HepG2 (cell line): Measurements from ENCODE around the gene HSPB7. TPM values are rescaled to one million over a fixed set of nuclear protein-coding genes. Genes with fewer than 3 reads are reported as not detected.

ENCODE experiments used
- ATAC-seq: fragments of 200-7000 bp; cut with Tn5 transposase; 3 replicates; pipeline ENCODE4 v1.9.1; 2020; ENCODE audit warnings: mild to moderate bottlenecking, moderate library complexity
- BruUV-seq: library from RNA; stranded (reverse); fragments of 400-500 nt; replicated peaks from 2 replicates; lab custom pipeline; 2021; lab: Mats Ljungman, UMichigan
- CTCF ChIA-PET: fragments of 300-600 bp; formaldehyde crosslinking; extraction: SDS; loops from one replicate; lab custom pipeline; 2021; ENCODE audit warnings: low total read pairs, inconsistent platforms, low intra/inter-chr PET ratio; lab: Yijun Ruan, JAX
- POLR2A ChIA-PET: fragments of 350-600 bp; sonication (Branson Sonifier 250); formaldehyde crosslinking; loops from one replicate; lab custom pipeline; 2020; ENCODE audit warnings: antibody characterized with exemption, inconsistent platforms; lab: Yijun Ruan, JAX
- DNase-seq: peaks from one replicate; pipeline ENCODE4 v3.0.0-alpha.2; 2015; ENCODE audit warnings: low spot score
- FAIRE-seq: peaks from 3 replicates; lab custom pipeline; 2011; peaks lifted over from hg19 to GRCh38; lab: Jason Lieb, UNC
- H2AFZ ChIP-seq: one replicate; pipeline ENCODE4 v1.6.1; 2011; ENCODE audit warnings: low read length, inconsistent platforms
- H3K27ac ChIP-seq: fragments of 300-600 bp; 3 replicates; pipeline ENCODE4 v1.8.0; 2011; ENCODE audit warnings: mixed run types, mild to moderate bottlenecking, mixed read lengths, low read length, inconsistent platforms; ENCODE audit not compliant: insufficient read depth; ENCODE audit errors: extremely low read length
- H3K27me3 ChIP-seq, 2 experiments: fragments of 200-600 bp in 1 of 2; 2 replicates in 1 of 2; 3 replicates in 1 of 2; pipeline versions ENCODE4 v1.6.0 to v1.8.0; 2011; ENCODE audit warnings: low read length in 2 of 2, mild to moderate bottlenecking in 2 of 2, moderate library complexity in 2 of 2, inconsistent platforms in 1 of 2; ENCODE audit not compliant: insufficient read depth in 2 of 2, control insufficient read depth in 1 of 2
- H3K36me3 ChIP-seq, 2 experiments: fragments of 200-600 bp in 1 of 2; replicated peaks in 1 of 2; 2 replicates in 1 of 2; 3 replicates in 1 of 2; pipeline versions ENCODE4 v1.5.1 to v1.8.0; 2011; ENCODE audit warnings: low read length in 2 of 2, inconsistent platforms in 1 of 2; ENCODE audit not compliant: insufficient read depth in 2 of 2, control insufficient read depth in 1 of 2
- H3K4me1 ChIP-seq: 2 replicates; pipeline ENCODE4 v1.5.1; 2012; ENCODE audit warnings: low read length, inconsistent platforms; ENCODE audit not compliant: insufficient read depth
- H3K4me2 ChIP-seq: 2 replicates; pipeline ENCODE4 v1.6.0; 2011; ENCODE audit warnings: low read depth, low read length, inconsistent platforms
- H3K4me3 ChIP-seq, 3 experiments: fragments of 200-600 bp in 1 of 3; sonication (generic), shearing (Covaris generic) in 1 of 3; replicated peaks in 1 of 3; 2 replicates each; pipeline ENCODE4 v1.5.1; 2011 to 2016; ENCODE audit warnings: low read length in 3 of 3, inconsistent platforms in 2 of 3, low read depth in 2 of 3, mild to moderate bottlenecking in 2 of 3, control low read depth in 1 of 3, mixed read lengths in 1 of 3; ENCODE audit not compliant: insufficient read depth in 1 of 3
- H3K79me2 ChIP-seq: one replicate; pipeline ENCODE4 v1.6.1; 2011; ENCODE audit warnings: low read length, inconsistent platforms; ENCODE audit not compliant: insufficient read depth
- H3K9ac ChIP-seq: 2 replicates; pipeline ENCODE4 v1.6.0; 2011; ENCODE audit warnings: mild to moderate bottlenecking, low read depth, low read length, inconsistent platforms; ENCODE audit not compliant: insufficient read depth
- H3K9me3 ChIP-seq: 2 replicates; pipeline ENCODE4 v1.5.1; 2012; ENCODE audit warnings: mild to moderate bottlenecking, low read length
- H4K20me1 ChIP-seq: 2 replicates; pipeline ENCODE4 v1.6.0; 2011; ENCODE audit warnings: inconsistent platforms, mild to moderate bottlenecking, low read length, moderate library complexity; ENCODE audit not compliant: insufficient read depth
- CEBPG ChIP-seq: IDR thresholded peaks from 2 replicates; pipeline ENCODE4 v1.6.1; 2016
- GATA4 ChIP-seq: sonication (generic); IDR thresholded peaks from 2 replicates; pipeline ENCODE4 v1.6.1; 2016; ENCODE audit warnings: antibody characterized with exemption, low read depth, borderline replicate concordance
- HDAC6 ChIP-seq: fragments of 200-600 bp; sonication (generic); IDR thresholded peaks from 2 replicates; pipeline ENCODE4 v1.7.0; 2017; ENCODE audit warnings: mild to moderate bottlenecking, antibody characterized with exemption, low read length, low read depth
- LCORL ChIP-seq, 2 experiments: fragments of 450-650 bp in 1 of 2; sonication (generic) in 1 of 2; formaldehyde crosslinking in 1 of 2; IDR thresholded peaks; 2 replicates each; pipeline versions ENCODE4 v1.5.0 to v1.6.1; 2017 to 2020; ENCODE audit warnings: antibody characterized with exemption in 1 of 2, missing genetic modification reagents in 1 of 2
- PRMT3 ChIP-seq: sonication (generic); formaldehyde crosslinking; IDR thresholded peaks from 2 replicates; pipeline ENCODE4 v1.8.1; 2022; ENCODE audit warnings: low read depth, mild to moderate bottlenecking, moderate library complexity, missing genetic modification reagents, borderline replicate concordance
- RAD21 ChIP-seq: fragments of 450-650 bp; formaldehyde crosslinking; IDR thresholded peaks from 2 replicates; pipeline ENCODE4 v1.5.0; 2020; ENCODE audit warnings: mild to moderate bottlenecking
- REL ChIP-seq: sonication (generic); formaldehyde crosslinking; conservative IDR thresholded peaks from 2 replicates; pipeline ENCODE4 v1.8.0; 2022; ENCODE audit warnings: mild to moderate bottlenecking, missing genetic modification reagents, moderate library complexity
- SIX1 ChIP-seq: sonication (generic); formaldehyde crosslinking; IDR thresholded peaks from 2 replicates; pipeline ENCODE4 v1.4.0; 2020; ENCODE audit warnings: missing genetic modification reagents, borderline replicate concordance
- SKI ChIP-seq: fragments of 450-650 bp; IDR thresholded peaks from one replicate; pipeline ENCODE4 v1.6.1; 2018; ENCODE audit warnings: mild to moderate bottlenecking; ENCODE audit not compliant: partially characterized antibody
- SKIL ChIP-seq: sonication (generic); formaldehyde crosslinking; IDR thresholded peaks from 2 replicates; pipeline ENCODE4 v1.8.0; 2022; ENCODE audit warnings: missing genetic modification reagents, mild to moderate bottlenecking, moderate library complexity, borderline replicate concordance
- SOX13 ChIP-seq, 3 experiments: fragments of 450-650 bp in 1 of 3; sonication (generic) in 1 of 3; formaldehyde crosslinking in 1 of 3; IDR thresholded peaks in 2 of 3; conservative IDR thresholded peaks in 1 of 3; 2 replicates each; pipeline versions ENCODE4 v1.5.0 to v1.6.1; 2016 to 2020; ENCODE audit warnings: antibody characterized with exemption in 1 of 3, mild to moderate bottlenecking in 1 of 3, missing compliant biosample characterization in 1 of 3, missing genetic modification reagents in 1 of 3, moderate library complexity in 1 of 3
- ZNF326 ChIP-seq: sonication (generic); formaldehyde crosslinking; IDR thresholded peaks from 2 replicates; pipeline ENCODE4 v1.4.0; 2020; ENCODE audit warnings: missing genetic modification reagents, borderline replicate concordance
- ZNF577 ChIP-seq: sonication (generic); formaldehyde crosslinking; IDR thresholded peaks from 2 replicates; pipeline ENCODE4 v1.4.0; 2020; ENCODE audit warnings: mild to moderate bottlenecking, low read depth, missing genetic modification reagents, borderline replicate concordance
- ZNF776 ChIP-seq: sonication (generic); formaldehyde crosslinking; IDR thresholded peaks from 2 replicates; pipeline ENCODE4 v1.4.0; 2020; ENCODE audit warnings: mild to moderate bottlenecking, missing genetic modification reagents
- ZNF788 ChIP-seq: sonication (generic); formaldehyde crosslinking; IDR thresholded peaks from 2 replicates; pipeline ENCODE4 v1.5.0; 2020; ENCODE audit warnings: mild to moderate bottlenecking, missing genetic modification reagents, borderline replicate concordance
- ZXDC ChIP-seq: sonication (generic); formaldehyde crosslinking; IDR thresholded peaks from 2 replicates; pipeline ENCODE4 v1.5.0; 2020; ENCODE audit warnings: mild to moderate bottlenecking, missing genetic modification reagents
- WGBS: methylation state at CpG from one replicate; pipeline ENCODE4 v1.1.6; 2017; ENCODE audit warnings: low lambda C conversion rate; 5-methylcytosine and 5-hydroxymethylcytosine counted together
- in situ Hi-C: cut with HindIII; loops from 2 replicates; pipeline ENCODE4 v1.10.0; 2017; ENCODE audit warnings: low pct_unique_long_range_greater_than_20kb; ENCODE audit not compliant: extremely low pct_ligation_motif_present
- intact Hi-C: fragments of 100-400 bp; cut with micrococcal nuclease; formaldehyde crosslinking; loops from one replicate; pipeline ENCODE4 v1.10.0; 2022; ENCODE audit not compliant: unreplicated experiment
- polyA plus RNA-seq, 8 experiments: library from polyadenylated mRNA; depleted of rRNA in 3 of 8; stranded (reverse) in 7 of 8; unstranded in 1 of 8; fragments of >200 nt; fragmentation: Illumina TruSeq in 4 of 8; extraction: Trizol in 4 of 8; gene quantifications; 2 replicates each; pipeline versions ENCODE4 v1.2.1 to v1.2.3, GENCODE V29; 2011 to 2016; ENCODE audit warnings: low read depth in 4 of 8, missing spikeins in 1 of 8, mixed read lengths in 1 of 8; ENCODE audit not compliant: insufficient read depth in 1 of 8
- total RNA-seq, 5 experiments: library from RNA; depleted of rRNA; stranded (reverse); fragments of >200 nt; fragmentation: Illumina TruSeq; extraction: Trizol; gene quantifications; 2 replicates each; pipeline ENCODE4 v1.2.3, GENCODE V29; 2016; ENCODE audit warnings: low read depth in 1 of 5

Gene HSPB7
- total and polyA plus RNA-seq, 2 of the 13 experiments (the other 11 are each of a cell fraction or from before 2014, with no cell fraction given): 0.20 TPM; not detected in 1

GRCh38 chr1:16055613-16056520 lies 38.0 kb upstream of the HSPB7 start:
- peak overlapping the region; percentile 42; the same call in 1 of the 2 replicates for H3K4me2 ChIP-seq
- peaks cover 5 to 28% of the 10 kb centered on the region in 2 experiments; a peak in 3 of 5 replicates for H3K27me3 ChIP-seq
- no peak overlapping the region for H3K9ac ChIP-seq
- no peaks in the 10 kb centered on the region for H3K36me3 ChIP-seq
- BruUV-seq: no TSS peak
- FAIRE-seq (peak; percentile 65), ATAC-seq (peak; percentile 84), DNase-seq (peak; percentile 77)
- ChIA-PET CTCF (interaction anchor here (1.3 to 2.8 kb wide), 2 partner anchors 23 to 47 kb away, joined by 3 to 35 read pairs; no protein-coding TSS in a partner anchor), POLR2A (no interaction called here)
- H4K20me1 ChIP-seq: no peaks in the 10 kb centered on the region; the same call in 1 of the 2 replicates
- peaks cover 19% of the 10 kb centered on the region for H3K4me1 ChIP-seq
- WGBS: 14% methylated on average over 10 of the region's 18 CpGs
- in situ Hi-C loops (no loop called here), intact Hi-C loops (loop anchor here (1.0 to 2.0 kb wide), 2 partner anchors 23 to 47 kb away; no protein-coding TSS in a partner anchor)
- H3K27ac ChIP-seq: no peak overlapping the region
- no peaks in the 10 kb centered on the region for H3K79me2 ChIP-seq
- H3K4me3 ChIP-seq: peak overlapping the region in 1 of 3 experiments; percentile 23; a peak in 1 of 6 replicates
- H2AFZ ChIP-seq: no peak overlapping the region
- no peaks in the 10 kb centered on the region for H3K9me3 ChIP-seq
- TF ChIP-seq CEBPG (no peak), SIX1 (CRISPR knock-in tag) (no peak), RAD21 (CRISPR knock-in tag) (peak; percentile 80), SKIL (CRISPR knock-in tag) (no peak), GATA4 (no peak), ZNF577 (no peak), PRMT3 (CRISPR knock-in tag) (no peak), SOX13 (IDR thresholded peaks at IDR 0.05) (no peak), SOX13 (CRISPR knock-in tag; conservative IDR thresholded peaks at IDR 0.05 in 1 of 2, IDR thresholded peaks at IDR 0.05 in 1 of 2) (no peak), ZNF788 (CRISPR knock-in tag) (no peak), HDAC6 (no peak), ZNF326 (CRISPR knock-in tag) (no peak), LCORL (IDR thresholded peaks at IDR 0.05) (no peak), LCORL (CRISPR knock-in tag; IDR thresholded peaks at IDR 0.05) (no peak), SKI (no peak), ZXDC (CRISPR knock-in tag) (no peak), REL (CRISPR knock-in tag) (no peak), ZNF776 (CRISPR knock-in tag) (no peak)
